NAMALWA (cell line): ENCODE data around the gene NOTCH1.

ENCODE experiments used
- DNase-seq: peaks from one replicate; pipeline ENCODE4 v3.0.0-alpha.2; 2015; ENCODE audit warnings: low spot score

The NOTCH1 gene

DNA sequence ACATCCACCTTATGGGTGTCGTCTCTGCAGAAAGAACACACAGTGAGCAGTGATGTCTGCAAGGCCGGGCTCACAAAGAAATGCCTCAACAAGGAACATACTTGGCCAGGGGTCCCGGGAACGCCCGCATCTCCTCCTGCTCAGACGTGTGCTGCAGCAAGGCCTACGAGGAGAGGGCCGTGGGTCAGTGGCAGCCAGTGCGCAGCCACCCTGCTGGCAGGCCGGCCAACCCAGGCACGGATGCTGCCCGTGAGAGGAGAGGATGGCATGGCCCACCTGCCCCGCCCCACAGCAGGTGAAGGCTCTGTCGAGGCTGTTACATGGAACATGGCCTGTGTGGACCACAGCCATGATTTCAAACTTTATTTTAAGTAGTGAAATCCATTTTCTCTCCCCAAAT, 82.3 kb downstream of the NOTCH1 start:
- DNase-seq, result no peak

DNA sequence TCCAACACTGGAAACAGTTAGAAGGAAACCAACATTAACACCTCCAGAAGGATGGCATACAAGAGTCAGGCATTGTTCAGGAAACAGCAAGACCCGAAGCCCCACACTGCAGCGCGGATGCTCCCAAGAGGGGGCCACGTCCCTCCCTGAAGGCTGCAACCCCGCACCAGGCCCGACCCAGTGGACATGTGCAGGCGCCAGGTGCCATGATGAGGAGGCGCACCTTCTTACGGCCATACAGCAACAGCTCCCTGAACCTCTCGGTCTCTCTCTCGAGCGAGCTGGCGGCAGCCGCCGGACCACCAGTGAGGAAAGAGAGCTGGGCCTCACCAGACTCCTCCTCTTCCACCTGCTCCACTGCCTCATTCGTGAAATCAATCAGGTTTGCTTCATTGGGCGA, 83.2 kb downstream of the NOTCH1 start:
- DNase-seq, result no peak

DNA sequence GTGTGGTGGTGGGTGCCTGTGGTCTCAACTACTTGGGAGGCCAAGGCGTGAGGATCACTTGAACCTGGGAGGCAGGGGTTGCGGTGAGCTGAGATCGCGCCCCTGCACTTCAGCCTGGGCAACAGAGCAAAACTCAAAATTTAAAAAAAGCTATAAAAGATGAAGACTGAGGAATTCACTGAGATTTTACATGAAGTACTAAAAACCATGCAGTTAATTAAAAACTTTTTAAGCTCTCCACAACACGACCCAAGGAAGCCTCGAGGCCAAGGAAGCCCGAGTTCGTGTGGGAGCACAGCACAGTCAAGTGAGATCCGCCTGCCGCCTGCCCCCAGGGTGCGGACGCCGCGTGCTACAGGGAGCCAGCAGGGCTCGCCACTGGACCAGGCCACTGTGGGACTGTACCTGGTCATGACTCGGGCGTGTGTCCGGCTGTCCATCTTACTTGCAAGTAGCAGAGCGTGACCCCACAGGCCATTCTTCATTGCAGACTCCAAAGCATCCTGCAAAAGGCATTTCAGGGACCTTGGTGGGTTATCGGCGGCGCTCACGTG, 85.0 kb downstream of the NOTCH1 start:
- DNase-seq, result no peak

- no peak for DNase-seq
Measured at GRCh38 chr9:136459425-136459824, 86.4 kb downstream of the NOTCH1 start.

DNA sequence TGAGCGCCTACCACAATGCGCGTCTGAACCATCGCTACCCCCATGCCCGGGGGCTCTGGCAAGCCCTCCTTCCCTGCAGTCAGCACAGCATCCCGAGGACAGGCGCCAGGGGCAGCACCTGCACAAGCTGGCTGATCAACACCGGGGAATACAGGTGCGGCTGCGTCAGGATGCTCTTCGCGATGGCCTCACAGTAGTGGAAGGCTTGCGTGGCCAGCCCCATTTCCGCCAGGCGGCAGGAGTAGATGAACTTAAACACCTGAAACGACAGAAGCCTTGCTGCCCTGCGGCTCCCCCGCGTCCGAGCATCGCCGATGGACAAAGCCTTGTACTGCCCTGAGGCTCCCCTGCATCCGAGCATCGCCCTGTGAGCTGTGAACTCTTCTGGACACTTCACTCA, 88.5 kb downstream of the NOTCH1 start:
- no peak for DNase-seq

GRCh38 chr9:136456258-136456657, 89.6 kb downstream of the NOTCH1 start:
- DNase-seq, result no peak

DNA sequence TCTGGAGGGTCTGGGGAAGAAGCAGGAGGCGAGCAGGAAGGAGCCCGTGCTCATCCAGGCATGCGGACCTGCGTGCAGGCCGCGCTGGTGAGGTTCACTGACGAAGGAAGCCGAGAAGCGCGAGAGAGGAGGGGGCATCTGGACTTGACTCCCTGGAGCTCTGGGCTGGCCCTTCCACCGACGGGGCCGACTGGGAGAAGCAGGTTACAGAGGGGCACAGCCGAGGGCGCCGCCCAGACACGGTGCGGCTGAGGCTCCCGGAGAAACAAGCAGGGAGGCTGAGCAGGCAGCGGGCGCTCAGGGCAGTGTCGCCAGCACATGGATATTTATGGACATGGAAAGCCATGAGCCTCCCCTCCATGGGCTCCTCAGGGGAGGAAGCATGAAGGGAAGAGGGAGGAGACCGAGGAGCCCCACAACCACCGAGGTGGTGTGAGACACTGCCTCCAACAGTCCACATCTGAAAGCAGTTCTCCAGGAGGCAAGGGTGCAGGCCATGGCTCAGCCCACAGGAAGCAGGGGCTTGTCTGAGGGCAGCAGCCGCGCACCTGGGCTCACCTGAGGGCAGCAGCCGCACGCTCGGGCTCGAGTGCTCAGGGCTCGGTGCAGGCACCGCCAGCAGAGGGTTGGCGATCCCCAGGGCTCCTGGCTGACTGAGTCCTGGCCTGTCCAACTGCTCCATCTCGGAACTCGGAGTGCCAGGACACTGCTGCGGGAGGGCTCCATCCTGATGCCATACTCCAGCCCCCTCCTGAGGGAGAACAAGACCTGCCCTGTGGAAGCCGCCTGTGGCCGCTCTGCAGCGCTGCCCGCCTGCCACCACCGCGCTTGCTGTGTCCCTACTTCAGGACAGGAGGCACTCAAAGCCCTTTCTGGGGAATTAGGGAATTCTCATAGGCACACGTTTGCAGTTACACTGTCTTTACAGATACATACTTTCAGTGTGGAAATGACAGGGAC, 90.5 kb downstream of the NOTCH1 start:
- no peak for DNase-seq

- no peak for DNase-seq
Measured at GRCh38 chr9:136454026-136454796, 91.6 kb downstream of the NOTCH1 start.

DNA sequence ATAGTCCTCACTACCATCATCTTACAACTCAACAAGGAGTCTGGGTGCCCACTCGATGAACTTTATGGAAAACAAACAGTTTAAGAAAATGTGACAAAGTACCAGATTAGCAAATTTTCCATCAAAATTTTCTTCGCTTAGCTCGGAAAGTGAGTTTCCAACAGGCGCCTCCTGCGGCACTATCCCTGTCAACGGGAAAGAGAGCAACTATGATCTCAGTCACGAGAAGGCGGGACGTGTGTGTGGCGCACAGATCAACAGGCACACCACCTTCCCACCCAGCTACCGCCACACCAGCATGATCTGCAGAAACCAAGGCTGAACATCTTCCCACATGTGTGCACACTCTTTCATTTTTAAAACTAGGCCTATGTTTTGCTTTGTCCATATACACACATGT, 92.5 kb downstream of the NOTCH1 start:
- no peak for DNase-seq

- no peak for DNase-seq
Measured at GRCh38 chr9:136451221-136451877, 94.5 kb downstream of the NOTCH1 start.

- DNase-seq, result no peak
Measured at GRCh38 chr9:136448655-136449054, 97.2 kb downstream of the NOTCH1 start.

- DNase-seq, result no peak
Measured at GRCh38 chr9:136447173-136447778, 98.6 kb downstream of the NOTCH1 start.

GRCh38 chr9:136445799-136446198, 100.0 kb downstream of the NOTCH1 start:
- DNase-seq, result no peak
